ENCODE results near the gene MAZ.
A peak's percentile ranks its signal among the peaks of the same experiment; 100 is the strongest.

- TF ChIP-seq REST (IDR thresholded peaks at IDR 0.05; ENCODE audit: insufficient read depth in 1 of 2, low read depth in 2 of 2, low read length in 1 of 2) (peak in 1 of 2 experiments; percentile 43; a peak in 1 of 4 replicates), CTCF (IDR thresholded peaks at IDR 0.05) (peak; percentile 90)
Observed at GRCh38 chr16:29784901-29785500, 21.3 kb upstream of the MAZ start.
